Heart left ventricle (tissue), 16 donors: ENCODE measurements around the gene CDV3. TPM values are rescaled to one million over a fixed set of nuclear protein-coding genes. Genes with fewer than 3 reads are reported as not detected.

Experiments used
- ATAC-seq, 4 donors: fragments of 200-7000 bp; cut with Tn5 transposase; one replicate each; pipeline ENCODE4 v1.9.1; 2020 to 2022; ENCODE audit warnings: moderate library complexity in 4 of 4, mild to moderate bottlenecking in 3 of 4, moderate number of reproducible peaks in 1 of 4
- DNase-seq, 5 donors: peaks; one replicate each; pipeline ENCODE4 v3.0.0-alpha.2; 2020
- H3K27ac ChIP-seq, 12 donors: fragments of 200-600 bp; sonication (generic) in 4 of 12; one replicate each; pipeline versions ENCODE4 v1.5.0 to v1.8.0; 2016 to 2022; ENCODE audit warnings: mild to moderate bottlenecking in 2 of 12
- H3K27me3 ChIP-seq, 9 donors: fragments of 200-600 bp; sonication (generic) in 2 of 9; one replicate each; pipeline versions ENCODE4 v1.5.1 to v1.8.0; 2016 to 2022; ENCODE audit warnings: mild to moderate bottlenecking in 3 of 9
- H3K36me3 ChIP-seq, 9 donors: fragments of 200-600 bp; sonication (generic) in 2 of 9; one replicate each; pipeline versions ENCODE4 v1.5.0 to v1.8.0; 2018 to 2022; ENCODE audit warnings: mild to moderate bottlenecking in 2 of 9
- H3K4me1 ChIP-seq, 12 donors: fragments of 200-600 bp; sonication (generic) in 4 of 12; one replicate each; pipeline versions ENCODE4 v1.5.0 to v1.8.0; 2016 to 2022; ENCODE audit warnings: mild to moderate bottlenecking in 3 of 12
- H3K4me3 ChIP-seq, 12 donors: fragments of 200-600 bp; sonication (generic) in 4 of 12; one replicate each; pipeline versions ENCODE4 v1.5.0 to v1.8.0; 2017 to 2022; ENCODE audit warnings: mild to moderate bottlenecking in 9 of 12, moderate library complexity in 4 of 12
- H3K9me3 ChIP-seq, 12 donors: fragments of 200-600 bp; sonication (generic) in 4 of 12; one replicate each; pipeline versions ENCODE4 v1.5.0 to v1.8.0; 2016 to 2022; ENCODE audit warnings: mild to moderate bottlenecking in 1 of 12
- CTCF ChIP-seq, 12 donors: fragments of 200-600 bp; sonication (generic) in 4 of 12; IDR thresholded peaks; one replicate each; pipeline versions ENCODE4 v1.5.0 to v1.8.0; 2018 to 2022; ENCODE audit warnings: antibody characterized with exemption in 12 of 12, mild to moderate bottlenecking in 5 of 12
- POLR2A ChIP-seq, 2 donors: fragments of 450-650 bp; IDR thresholded peaks; one replicate each; pipeline ENCODE4 v1.6.1; 2017; ENCODE audit warnings: antibody characterized with exemption in 2 of 2, mild to moderate bottlenecking in 2 of 2, moderate library complexity in 2 of 2
- WGBS, 4 donors: extraction: QIAGEN DNeasy Blood & Tissue Kit in 2 of 4; methylation state at CpG; one replicate each; pipeline versions ENCODE4 v1.1.5 to v1.1.7; 2013 to 2018; 5-methylcytosine and 5-hydroxymethylcytosine counted together
- intact Hi-C, 10 donors: fragments of 100-400 bp; cut with DNase I; formaldehyde crosslinking; loops; one replicate each; pipeline versions ENCODE4 v1.11.1 to v1.14.2; 2022
- polyA plus RNA-seq, 2 donors: library from polyadenylated mRNA; stranded (reverse); fragments of 200-250 nt; gene quantifications; one replicate each; pipeline ENCODE4 v1.2.3, GENCODE V29; 2013
- total RNA-seq, 9 donors: library from RNA; depleted of rRNA in 2 of 9; stranded (reverse); fragments of >200 nt in 2 of 9; fragmentation: NEBNext Ultra II Directional in 3 of 9; extraction: Animal tissue kit (Norgen Biotek cat#: 25700) in 3 of 9; gene quantifications; one replicate each; pipeline versions ENCODE4 v1.1.0 to v1.2.4, GENCODE V29; 2016 to 2023
- donor health status: ischemic (EF 13 %, LVEDD 7.1; RV severe dilation, severe dysfunction).
- donor health status: healthy with polysubstance abuse.
- donor health status: DM: no; HTN: yes; CAD: no.
- donor health status: DM: no; HTN: no; CAD: no.
- donor health status: ischemic (EF 25% LVEDD 6.9; RV normal size, moderate dysfunction).
- donor health status: ischemic (EF 25% LVEDD 5.7; RV mildly dilated, moderate dysfunction).
- donor health status: healthy.
- donor health status: DM: yes; HTN: yes; CAD: no.
- donor health status: ischemic (EF 35%, LVEDD 5.7; RV mildly dilated, moderate dysfunction).
- donor health status: nonischemic (EF 11% LVEDD 7.7; RV severe dilation, severe dysfunction).
- donor health status: DM: yes; HTN: yes; CAD: no.
- donor health status: PGD.
- donor health status: ischemic (EF 29% LVEDD 5.4; RV normal size, mild dysfunction).
- donor health status: nonischemic (EF 23%, LVEDD 6.1; RV moderate dilation, normal function).

Gene CDV3
- total and polyA plus RNA-seq, 11 donors = 30.5 to 221 (median 160) TPM

GRCh38 chr3:133592843-133593242 lies 19.4 kb downstream of the CDV3 start:
- no peak for ATAC-seq
- Histone ChIP-seq H3K36me3 (peaks cover 0 to 33% (median 22%) of the 10 kb centered on the region in 9 donors), H3K27ac (no peak overlapping the region), H3K4me3 (no peak overlapping the region), H3K27me3 (no peaks in the 10 kb centered on the region), H3K4me1 (peaks cover 0 to 12% (median 2%) of the 10 kb centered on the region in 12 donors), H3K9me3 (no peaks in the 10 kb centered on the region)
- TF ChIP-seq CTCF (IDR thresholded peaks at IDR 0.05) (no peak), POLR2A (IDR thresholded peaks at IDR 0.05) (no peak)
- intact Hi-C loops = no loop called here
- DNase-seq = no peak
- WGBS, 4 donors = 96 to 99% (median 98%) methylated on average over 5 of the region's 5 CpGs

GRCh38 chr3:133593243-133593642 lies 19.8 kb downstream of the CDV3 start:
- intact Hi-C loops = no loop called here
- peaks cover 0 to 31% (median 18%) of the 10 kb centered on the region in 9 donors for H3K36me3 ChIP-seq
- 93 to 97% (median 95%) methylated on average over 2 of the region's 2 CpGs for WGBS, 4 donors
- no peak overlapping the region for H3K4me3 ChIP-seq
- no peaks in the 10 kb centered on the region for H3K27me3 ChIP-seq
- TF ChIP-seq CTCF (IDR thresholded peaks at IDR 0.05) (no peak), POLR2A (IDR thresholded peaks at IDR 0.05) (no peak)
- H3K9me3 ChIP-seq = no peaks in the 10 kb centered on the region
- DNase-seq (no peak), ATAC-seq (no peak)
- H3K4me1 ChIP-seq = peaks cover 0 to 12% (median 2%) of the 10 kb centered on the region in 12 donors
- no peak overlapping the region for H3K27ac ChIP-seq

GRCh38 chr3:133595341-133595740 lies 21.9 kb downstream of the CDV3 start:
- no peak for TF ChIP-seq CTCF (IDR thresholded peaks at IDR 0.05)
- TF ChIP-seq POLR2A (IDR thresholded peaks at IDR 0.05) = no peak
- Histone ChIP-seq H3K4me1 (peaks cover 0 to 3% (median 0%) of the 10 kb centered on the region in 12 donors), H3K27me3 (no peaks in the 10 kb centered on the region), H3K4me3 (no peak overlapping the region), H3K9me3 (no peaks in the 10 kb centered on the region), H3K36me3 (peaks cover 0 to 19% (median under 1%) of the 10 kb centered on the region in 9 donors), H3K27ac (no peak overlapping the region)
- ATAC-seq = no peak
- WGBS, 4 donors = 87 to 100% (median 96%) methylated on average over 1 of the region's 1 CpG
- DNase-seq = no peak
- intact Hi-C loops = no loop called here

- no peak overlapping the region for H3K4me3 ChIP-seq
- no peaks in the 10 kb centered on the region for H3K27me3 ChIP-seq
- no peak for ATAC-seq
- H3K4me1 ChIP-seq = no peaks in the 10 kb centered on the region
- H3K27ac ChIP-seq = no peak overlapping the region
- H3K9me3 ChIP-seq = no peaks in the 10 kb centered on the region
- DNase-seq = no peak
- 92 to 97% (median 94%) methylated on average over 3 of the region's 3 CpGs for WGBS, 4 donors
- TF ChIP-seq CTCF (IDR thresholded peaks at IDR 0.05) (no peak), POLR2A (IDR thresholded peaks at IDR 0.05) (no peak)
- intact Hi-C loops = no loop called here
- H3K36me3 ChIP-seq = peaks cover 0 to 28% (median 5%) of the 10 kb centered on the region in 9 donors
Measured at GRCh38 chr3:133598405-133598804, 24.9 kb downstream of the CDV3 start.
